GM19438 (cell line): Measurements from ENCODE around the gene FOXD3.
A peak's percentile ranks its signal among the peaks of the same experiment; 100 is the strongest.

Experiments used
- ATAC-seq: cut with Tn5 transposase; IDR thresholded peaks from one replicate; pipeline ENCODE4 v1.9.1; 2021; ENCODE audit warnings: low read depth; ENCODE audit not compliant: unreplicated experiment

The FOXD3 gene

DNA sequence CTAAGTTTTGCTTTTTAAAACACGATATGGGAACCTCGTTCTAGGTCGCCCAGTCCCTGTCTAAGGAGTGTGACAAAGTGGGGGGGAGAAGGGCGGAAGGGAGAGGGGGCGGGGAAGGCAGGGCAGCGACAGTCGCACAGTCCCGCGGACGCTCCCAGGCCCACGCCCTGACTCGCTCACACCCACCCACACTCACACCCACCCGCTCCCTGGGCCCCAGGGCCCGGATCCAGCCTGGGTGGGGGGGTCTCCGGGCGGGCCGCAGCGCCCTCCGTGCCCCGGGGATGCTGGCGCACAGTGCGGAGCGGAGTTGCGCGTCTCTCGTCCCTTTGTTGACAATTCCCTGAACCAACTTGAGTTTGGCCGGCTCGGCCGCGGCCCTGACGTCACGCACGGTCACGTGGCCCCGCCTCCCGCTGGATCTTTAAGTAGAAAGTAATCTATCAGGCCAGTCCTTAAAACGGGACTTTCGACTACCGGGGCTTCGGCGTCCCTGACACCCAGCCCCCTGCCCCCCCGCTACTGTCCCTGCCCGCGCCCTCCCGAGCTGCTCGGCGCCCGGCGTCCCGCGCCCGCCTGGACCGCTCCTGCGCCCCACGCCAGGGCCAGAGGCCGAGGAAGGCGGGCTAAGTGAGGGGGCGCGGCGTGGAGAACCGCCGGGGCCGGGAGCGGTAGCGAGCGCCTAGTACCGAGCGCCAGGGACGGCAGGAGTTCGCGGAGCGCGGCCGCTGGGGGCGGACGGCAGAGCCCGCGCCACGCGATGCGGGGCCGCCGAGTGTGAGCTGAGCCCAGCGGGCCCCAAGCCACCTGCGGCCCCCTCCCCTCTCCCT lies at the start of gene FOXD3:
Gene FOXD3 (plus strand): TSS at position 454 of the 830 bp plus-strand sequence. CDS start 492 bp downstream, outside the sequence.
- ATAC-seq = peak; percentile 53

DNA sequence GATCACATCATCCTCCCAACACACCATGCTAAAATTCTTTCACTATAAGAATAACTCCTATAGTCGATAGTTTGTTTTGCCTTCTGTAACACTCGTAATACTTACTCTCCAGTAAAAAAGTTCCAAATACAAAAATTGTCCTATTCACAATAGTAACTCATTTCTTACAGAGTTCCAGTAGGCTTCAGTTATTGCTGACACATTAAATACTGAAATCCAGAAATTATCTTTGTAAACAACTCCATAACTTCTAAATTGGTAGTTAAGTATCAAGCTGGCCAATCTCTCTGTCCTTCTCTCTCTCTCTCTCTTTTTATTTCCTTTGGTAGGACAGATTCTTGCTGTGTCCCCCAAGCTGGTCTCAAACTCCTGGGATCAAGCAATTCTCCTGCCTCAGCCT lies 49.6 kb upstream of the FOXD3 start:
- no peak for ATAC-seq

DNA sequence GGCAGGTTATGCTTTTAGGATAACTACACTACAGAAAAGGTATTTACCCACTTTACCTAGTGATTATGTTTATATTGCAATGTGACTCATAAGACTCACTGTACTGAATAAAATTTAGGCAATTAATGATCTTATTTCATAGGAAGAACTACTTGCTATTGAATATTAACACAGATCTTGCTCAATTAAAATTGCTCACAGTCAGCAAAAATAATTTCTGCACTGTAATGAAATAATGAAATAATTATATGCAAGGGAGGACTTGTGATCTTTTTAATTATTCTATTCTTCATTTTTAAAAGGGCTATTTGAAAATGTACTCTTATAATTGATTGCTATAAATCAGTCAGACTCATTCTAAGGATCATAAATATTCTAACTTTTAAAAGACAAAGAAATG lies 48.0 kb upstream of the FOXD3 start:
- no peak for ATAC-seq

DNA sequence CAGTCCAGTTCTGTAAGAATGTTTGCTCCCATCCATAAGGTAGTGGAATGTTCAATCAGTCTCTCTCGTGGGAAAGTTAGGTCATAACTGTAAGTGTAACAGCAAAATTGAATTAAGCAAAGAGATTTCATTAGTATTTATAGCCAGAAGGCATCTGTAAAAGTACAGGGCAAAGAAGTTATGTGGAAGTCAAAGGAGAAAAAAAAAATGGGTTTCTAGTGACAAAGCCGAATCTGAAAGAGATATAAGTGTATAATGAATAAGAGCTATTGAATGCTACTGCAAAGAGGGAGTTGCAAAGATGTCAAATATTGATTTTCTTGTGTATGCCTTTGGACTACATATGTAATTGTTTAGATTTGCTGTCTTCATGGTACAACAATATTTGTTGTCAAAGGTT lies 47.4 kb upstream of the FOXD3 start:
- ATAC-seq = no peak

DNA sequence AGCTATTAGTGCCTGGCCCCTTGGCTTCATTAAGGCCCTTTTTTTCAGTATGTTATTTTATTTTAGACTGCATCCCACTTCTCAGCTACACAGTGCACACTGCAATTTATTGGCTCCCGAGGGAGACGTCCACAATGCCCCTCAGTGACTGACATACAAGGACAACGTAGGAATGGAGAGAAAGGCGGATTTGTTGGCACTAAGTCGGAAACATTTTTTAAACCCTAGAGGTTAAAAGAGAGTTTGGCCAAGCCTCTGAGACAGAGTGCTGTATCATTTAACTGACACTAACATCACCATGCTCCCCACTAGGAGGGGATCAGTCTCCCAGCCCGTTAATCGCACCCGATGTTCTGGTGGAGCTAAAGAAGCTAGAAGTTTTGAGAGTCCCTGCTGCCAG lies 45.7 kb upstream of the FOXD3 start:
- no peak for ATAC-seq

DNA sequence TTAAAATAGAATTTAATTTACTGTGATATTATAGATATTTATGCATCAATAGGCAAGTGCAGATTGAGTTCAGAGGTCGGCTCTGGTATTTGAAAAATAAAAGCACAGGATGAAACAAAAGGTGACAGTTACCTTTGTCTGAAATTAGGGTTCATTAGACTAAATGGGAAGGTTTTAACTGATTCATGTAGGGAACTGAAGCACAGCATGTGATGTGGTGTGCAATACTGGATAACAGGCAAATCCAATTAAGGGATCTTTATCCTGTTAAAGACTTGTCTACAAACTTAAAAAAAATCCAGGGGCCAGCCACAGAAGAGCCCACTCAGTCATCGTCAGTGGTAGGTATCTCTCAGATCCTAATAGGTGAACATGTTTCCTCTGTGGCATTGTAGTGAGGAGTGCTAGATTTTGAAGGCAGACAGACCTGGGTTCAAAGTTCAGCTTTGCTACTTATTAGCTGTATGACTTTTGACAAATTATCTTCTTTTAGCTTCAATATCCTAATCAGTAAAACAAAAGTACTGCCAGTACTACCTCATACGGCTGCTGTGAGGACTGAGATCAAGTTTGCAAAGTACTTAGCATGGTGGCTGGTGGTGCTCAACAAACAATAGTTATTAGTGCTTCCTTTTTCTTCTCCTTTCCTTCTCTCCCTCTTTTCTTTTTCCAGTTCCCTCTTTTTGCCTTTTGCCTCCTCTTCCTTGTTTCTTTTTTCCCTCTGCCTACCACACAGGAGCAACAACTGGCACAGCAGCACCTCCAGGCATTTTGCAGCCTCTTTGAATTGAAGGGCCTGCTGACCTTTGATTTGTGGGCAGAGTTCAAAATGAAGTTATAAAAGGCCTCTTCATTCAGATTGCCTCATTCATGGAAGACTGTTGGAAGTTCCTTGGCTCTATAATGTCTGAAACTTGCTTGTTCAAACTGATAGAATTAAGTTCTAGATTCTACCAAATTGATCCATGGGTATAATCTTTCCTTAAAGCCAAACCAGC lies 44.9 kb upstream of the FOXD3 start:
- no peak for ATAC-seq

DNA sequence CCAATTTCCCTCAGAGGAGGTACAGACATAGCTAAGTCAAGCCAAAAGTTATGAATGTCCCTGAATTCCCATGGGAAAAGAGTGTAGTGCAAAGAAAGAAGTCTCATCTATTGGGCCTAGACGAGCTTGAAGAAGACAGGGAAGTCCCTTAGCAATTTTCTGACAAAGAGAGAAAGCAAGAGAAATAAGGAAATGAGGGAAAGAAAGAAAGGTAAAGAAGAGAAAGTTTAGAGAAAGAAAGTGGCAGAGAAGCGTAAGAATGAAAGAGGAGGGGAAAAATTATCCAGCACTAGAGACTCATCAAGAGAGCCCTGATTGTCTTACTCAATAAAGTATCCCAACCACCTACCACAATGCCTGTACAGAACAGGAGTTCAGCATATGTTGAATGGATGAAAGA lies 40.6 kb upstream of the FOXD3 start:
- no peak for ATAC-seq

DNA sequence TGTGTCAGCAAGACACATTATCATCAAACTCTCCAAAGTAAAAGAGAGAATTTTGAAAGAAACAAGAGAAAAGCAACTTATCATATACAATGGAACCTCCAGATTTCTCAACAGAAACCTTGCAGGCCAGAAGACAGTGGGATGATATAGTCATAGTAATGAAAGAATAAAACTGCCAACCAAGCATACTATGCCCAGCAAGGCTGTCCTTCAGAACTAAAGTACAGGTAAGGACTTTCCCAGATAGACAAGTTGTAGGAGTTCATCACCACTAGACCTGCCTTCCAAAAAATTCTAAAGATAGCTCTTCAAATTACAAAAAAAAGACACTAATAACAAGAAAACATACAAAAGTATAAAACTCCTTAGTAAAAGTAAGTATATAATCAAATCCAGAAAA lies 33.2 kb upstream of the FOXD3 start:
- ATAC-seq = no peak

DNA sequence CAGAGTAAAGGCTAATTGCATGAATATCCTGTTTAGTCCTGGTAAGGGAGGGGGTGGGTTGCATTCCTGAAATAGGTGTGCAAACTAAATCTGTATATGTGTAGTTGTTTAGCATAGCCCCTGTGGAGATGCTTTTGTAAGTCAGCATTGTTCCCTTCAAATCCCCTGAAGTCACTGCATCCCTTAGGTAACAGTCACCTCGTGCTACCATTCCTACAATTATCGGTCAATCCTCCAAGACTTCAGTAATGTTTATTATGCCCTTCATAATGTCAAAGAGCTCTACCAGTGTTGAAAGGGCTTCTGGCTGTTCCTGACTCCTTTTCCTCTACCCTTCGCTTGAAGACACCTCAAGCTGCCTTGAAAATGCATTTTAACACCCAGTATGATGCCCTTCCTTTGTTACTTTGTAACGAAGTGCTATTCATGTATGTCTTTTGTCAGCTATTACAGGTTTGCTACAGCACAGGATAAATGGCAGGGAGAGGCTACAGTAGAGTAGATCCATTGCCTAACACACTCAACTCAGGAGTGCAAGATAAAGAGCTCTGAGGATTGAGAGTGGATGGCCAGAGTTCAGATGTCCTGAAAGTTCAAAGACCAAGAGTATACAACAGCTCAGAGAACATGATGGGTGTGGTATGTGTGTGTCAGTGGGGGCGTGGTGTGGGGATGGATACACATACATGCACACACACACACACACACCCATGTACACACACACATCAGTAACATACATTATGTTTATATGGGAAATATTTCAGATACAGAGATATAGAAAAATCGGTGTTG lies 27.4 kb upstream of the FOXD3 start:
- ATAC-seq = no peak

DNA sequence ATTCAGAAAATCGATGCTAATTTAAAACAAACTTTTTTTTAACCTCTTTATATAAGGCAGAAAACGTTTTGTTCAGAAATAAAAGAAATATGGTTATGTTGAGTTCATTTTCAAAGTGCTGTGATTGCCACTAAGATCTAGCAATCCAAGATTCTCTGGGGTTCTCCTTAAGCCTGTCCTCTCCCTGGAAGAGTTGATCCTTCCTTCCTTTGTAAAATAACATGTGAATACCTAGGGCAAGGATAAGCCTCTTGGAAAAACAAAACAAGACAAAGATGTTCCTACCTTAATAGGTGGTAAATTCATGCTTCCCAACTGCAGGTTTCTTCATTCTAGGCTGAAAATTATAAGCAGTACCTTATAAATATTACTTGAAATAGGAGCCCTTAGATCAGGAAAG lies 18.0 kb upstream of the FOXD3 start:
- no peak for ATAC-seq

DNA sequence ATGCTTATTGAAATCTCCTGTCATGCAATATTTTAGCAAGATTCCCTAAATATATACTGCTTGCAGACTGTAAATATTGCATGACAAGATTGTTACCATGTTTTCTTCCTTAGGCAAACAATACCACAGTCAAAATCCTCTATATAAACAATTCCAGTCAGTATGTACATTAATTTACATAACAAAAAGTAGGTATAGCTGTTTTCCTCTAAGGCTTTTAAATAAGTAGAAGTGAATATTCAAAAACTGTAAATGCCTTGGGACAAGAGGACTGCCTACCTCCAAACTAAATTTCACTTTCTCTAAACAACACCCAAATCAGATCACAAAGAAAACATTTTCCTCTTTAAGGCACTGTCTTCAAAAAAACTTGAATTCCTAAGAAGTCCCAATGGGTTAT lies 17.3 kb upstream of the FOXD3 start:
- no peak for ATAC-seq

DNA sequence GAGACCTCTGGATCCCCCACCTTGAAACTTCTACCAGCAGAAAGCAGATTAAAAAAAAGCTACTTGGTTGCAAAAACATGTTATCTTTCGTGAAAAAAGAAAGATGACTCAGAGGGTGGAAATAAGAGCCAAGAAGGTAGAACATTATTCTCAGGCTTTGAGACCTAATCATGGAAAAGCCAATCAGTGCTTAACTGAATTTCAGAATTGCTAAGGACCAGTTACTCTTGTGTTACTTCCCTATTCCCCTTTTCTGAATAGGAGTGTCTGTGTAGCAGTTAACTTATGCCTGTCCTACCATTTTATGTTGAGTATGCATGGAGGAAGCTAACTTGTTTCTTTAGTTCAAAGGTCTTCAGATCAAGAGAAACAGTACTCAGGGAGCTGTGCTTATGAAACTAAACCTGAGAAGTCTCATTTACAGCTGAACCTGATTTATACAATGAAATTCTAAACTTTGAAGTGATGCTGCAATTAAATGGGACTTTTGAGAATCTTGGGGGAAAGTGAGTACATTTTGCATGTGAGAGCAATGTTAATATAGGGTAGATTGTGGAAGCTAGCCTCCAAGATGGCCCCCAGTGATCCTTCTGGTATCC lies 15.1 kb upstream of the FOXD3 start:
- no peak for ATAC-seq

DNA sequence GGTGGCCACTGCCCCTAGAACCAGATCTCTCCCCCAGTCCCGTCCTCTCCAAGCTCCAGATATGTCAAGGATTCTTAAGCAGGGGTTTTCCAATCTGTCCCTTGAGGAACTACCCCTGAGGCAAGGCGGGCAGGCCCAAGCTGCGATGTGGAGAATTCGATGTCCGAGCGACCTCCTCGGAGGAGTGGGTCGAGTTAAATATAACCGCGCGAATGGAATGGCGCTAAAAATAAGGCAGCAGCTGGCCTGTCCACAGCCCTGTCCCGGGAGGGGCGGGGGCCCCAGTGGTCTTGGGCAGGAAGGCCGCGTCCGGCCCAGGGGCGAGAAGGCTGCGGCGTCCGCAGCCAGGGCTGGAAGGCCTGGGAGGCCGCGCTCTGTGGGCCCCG lies 5.8 kb upstream of the FOXD3 start:
- ATAC-seq = no peak

DNA sequence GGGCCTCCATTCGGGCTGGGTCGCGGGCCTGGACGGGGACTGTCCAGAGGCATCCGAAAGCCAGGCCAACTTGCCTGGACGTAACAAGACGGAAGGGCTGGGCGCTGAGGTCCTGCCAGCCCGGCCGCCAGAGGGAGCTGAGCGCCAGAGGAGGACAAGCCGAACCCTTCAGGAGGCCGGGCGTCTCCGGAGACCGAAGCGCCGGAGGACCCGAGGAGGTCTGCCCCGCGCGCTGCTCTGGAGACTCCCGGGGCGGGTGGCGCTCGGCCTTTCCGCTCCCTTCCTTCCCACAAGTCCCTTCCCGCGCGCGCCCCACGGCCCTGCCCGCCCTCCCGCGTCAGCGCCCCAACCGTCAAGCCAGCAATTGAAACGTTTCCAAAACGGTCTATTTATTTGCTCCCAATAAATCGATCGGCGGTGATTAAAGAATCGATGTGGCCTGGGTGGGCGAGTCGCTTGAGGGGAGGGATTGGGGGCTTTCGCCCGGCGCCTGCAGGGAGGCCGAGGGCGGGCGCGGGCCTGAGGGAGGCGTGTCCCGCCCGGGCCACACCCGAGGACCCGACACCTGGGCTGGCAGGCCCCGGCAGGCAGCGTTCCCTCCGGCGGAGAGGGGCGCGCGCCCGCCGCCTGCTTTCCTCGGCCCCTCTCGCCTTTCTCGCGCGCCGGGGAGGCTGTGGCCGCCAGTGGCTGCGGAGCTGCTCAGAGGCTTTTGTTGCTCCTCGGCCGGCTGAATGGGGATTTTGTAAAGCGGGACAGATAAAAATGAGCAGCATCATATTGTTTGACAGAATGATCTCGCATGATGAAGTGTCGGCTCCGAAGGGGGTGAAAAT lies 5.2 kb upstream of the FOXD3 start:
- ATAC-seq = peak; percentile 78

DNA sequence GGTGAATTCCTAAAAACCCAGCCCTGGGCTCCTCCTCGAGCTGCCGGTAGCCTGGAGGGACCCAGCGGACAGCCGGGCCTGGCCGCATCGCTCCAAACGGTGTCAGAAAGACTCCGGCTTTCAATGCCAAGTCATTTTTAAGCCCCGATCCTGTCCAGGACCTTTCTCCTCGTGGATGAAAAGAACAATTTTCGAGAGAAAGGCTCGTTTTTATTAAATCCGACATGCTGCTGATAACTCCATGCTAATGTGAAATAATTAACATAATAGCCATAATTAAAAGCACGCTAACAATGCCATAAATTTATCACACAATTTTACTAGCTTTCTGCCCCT lies 4.6 kb upstream of the FOXD3 start:
- no peak for ATAC-seq

DNA sequence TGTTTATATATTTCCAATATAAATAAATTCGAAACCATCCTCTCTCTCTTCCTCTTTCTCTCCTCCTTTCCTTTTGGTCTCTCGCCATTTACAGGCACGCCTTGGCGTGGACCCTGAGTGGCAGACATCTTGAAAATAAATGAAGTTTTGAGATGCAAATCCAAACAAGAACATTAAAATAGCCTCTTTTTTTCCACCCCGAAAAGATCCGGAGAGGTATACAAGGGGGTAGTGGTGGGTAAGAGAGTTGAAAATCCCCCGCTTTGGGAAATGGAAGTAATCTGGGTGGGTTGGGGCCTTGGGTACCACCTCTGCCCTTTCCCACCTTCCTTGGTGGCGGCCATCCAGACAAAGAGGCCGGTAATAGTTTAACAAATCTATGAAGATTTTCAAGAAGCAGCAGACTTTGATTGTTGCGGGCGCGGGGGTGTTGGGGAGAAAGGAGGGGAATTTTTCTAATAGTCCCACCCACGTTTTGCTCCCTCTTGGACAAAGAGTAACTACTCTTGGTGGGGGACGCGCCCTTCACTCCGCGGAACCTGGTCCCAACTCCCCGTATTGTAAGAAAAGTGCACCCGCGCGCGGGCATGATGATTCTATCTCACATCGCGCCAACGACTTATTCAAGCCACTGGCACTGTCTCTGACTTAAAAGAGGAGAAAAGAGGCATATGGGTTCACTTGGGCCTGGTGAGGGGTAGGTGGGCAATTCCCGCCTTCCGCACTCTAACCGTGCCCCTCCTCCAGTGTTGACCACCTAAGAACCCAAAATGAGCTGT lies 4.0 kb upstream of the FOXD3 start:
- ATAC-seq = no peak

DNA sequence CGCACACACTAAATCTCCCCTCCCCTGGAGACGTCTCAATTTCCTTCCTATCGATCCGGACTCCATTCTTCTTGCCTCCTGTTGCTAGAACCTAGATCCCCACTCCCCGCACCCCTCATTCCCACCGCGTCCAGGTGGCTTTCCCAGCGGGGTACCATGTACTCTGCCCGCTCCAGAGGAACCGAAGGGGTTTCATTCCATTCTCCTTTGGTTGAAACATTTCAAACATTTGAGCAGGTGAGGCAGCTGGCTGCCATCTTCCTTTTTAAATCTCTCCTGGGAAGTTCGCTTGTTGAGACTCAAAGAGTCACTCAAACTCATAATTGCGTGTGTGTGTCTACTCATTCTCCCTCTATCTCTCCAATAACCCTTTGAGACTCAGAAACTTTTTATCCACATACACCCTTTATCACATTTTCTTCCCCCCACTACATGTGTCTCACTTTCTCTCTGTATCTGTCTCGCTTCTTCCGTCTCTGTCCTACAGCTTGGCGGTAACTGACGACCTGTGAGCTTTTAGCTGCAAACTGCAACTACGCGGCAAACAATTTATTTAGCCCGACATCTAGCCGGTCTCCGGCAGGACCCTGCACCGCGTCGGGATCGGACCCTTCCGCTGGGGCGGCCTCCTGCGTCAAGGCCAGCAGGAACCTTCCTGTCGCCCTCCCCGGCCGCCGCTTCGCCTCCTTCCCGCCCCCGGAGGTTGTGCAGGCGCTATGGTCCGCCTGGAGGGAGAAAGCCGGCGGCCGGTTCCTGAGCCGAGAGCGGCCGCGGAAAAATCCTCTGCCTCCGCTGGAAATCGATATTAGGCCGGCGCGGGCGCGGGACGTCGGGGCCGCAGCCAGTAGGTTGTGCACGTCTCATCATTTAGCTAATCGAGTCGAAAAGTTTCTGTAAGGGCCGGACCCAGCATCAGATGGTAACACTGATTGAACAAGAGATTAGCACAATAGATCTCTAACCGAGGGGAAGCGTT lies 3.0 kb upstream of the FOXD3 start:
- no peak for ATAC-seq
